ENCODE data around the gene CCNYL1.

Gene CCNYL1

GRCh38 chr2:207791579-207792243, 80.3 kb downstream of the CCNYL1 start:
- intact Hi-C loops (cut with DNase I; ENCODE audit: low total_unique reads) = loop anchor here (10.0 kb wide), 1 partner anchor 113 kb away; no protein-coding TSS in a partner anchor

GRCh38 chr2:207792244-207792785, 80.9 kb downstream of the CCNYL1 start:
- H3K27ac ChIP-seq = no peak overlapping the region

More at GRCh38 chr2:207791579-207792243, 80.3 kb downstream of the CCNYL1 start:
- no peak overlapping the region for H3K27ac ChIP-seq
- H3K4me3 ChIP-seq = no peak overlapping the region
- DNase-seq = no peak
- no peak for TF ChIP-seq CTCF (IDR thresholded peaks at IDR 0.05)
- no peaks in the 10 kb centered on the region for H3K9me3 ChIP-seq
- no peaks in the 10 kb centered on the region for H3K27me3 ChIP-seq
- H3K4me1 ChIP-seq = peaks cover 0 to 5% (median 3%) of the 10 kb centered on the region in 4 donors
- H3K36me3 ChIP-seq = no peaks in the 10 kb centered on the region

GRCh38 chr2:207796585-207797350, 85.3 kb downstream of the CCNYL1 start:
- no peak for TF ChIP-seq CTCF (IDR thresholded peaks at IDR 0.05)
- no peaks in the 10 kb centered on the region for H3K36me3 ChIP-seq
- no peak for DNase-seq
- intact Hi-C loops (cut with DNase I; ENCODE audit: low total_unique reads) = loop anchor here (10.0 kb wide), 1 partner anchor 108 kb away; no protein-coding TSS in a partner anchor
- H3K4me1 ChIP-seq = peaks cover 0 to 8% (median 6%) of the 10 kb centered on the region in 4 donors
- no peak overlapping the region for H3K27ac ChIP-seq
- no peak overlapping the region for H3K4me3 ChIP-seq
- no peaks in the 10 kb centered on the region for H3K9me3 ChIP-seq
- no peaks in the 10 kb centered on the region for H3K27me3 ChIP-seq

More at GRCh38 chr2:207792244-207792785, 80.9 kb downstream of the CCNYL1 start:
- H3K27me3 ChIP-seq = no peaks in the 10 kb centered on the region
- no peaks in the 10 kb centered on the region for H3K36me3 ChIP-seq
- no peak for TF ChIP-seq CTCF (IDR thresholded peaks at IDR 0.05)
- H3K9me3 ChIP-seq = no peaks in the 10 kb centered on the region
- peaks cover 0 to 8% (median 6%) of the 10 kb centered on the region in 4 donors for H3K4me1 ChIP-seq
- no peak for DNase-seq
- no peak overlapping the region for H3K4me3 ChIP-seq
- intact Hi-C loops (cut with DNase I; ENCODE audit: low total_unique reads) = loop anchor here (10.0 kb wide), 1 partner anchor 112 kb away; no protein-coding TSS in a partner anchor

GRCh38 chr2:207801259-207801658, 89.8 kb downstream of the CCNYL1 start:
- Histone ChIP-seq H3K4me1 (peaks cover 0 to 8% (median 6%) of the 10 kb centered on the region in 4 donors), H3K9me3 (no peaks in the 10 kb centered on the region), H3K27ac (no peak overlapping the region), H3K4me3 (no peak overlapping the region), H3K36me3 (no peaks in the 10 kb centered on the region), H3K27me3 (no peaks in the 10 kb centered on the region)
- TF ChIP-seq CTCF (IDR thresholded peaks at IDR 0.05) = no peak
- DNase-seq = no peak
- intact Hi-C loops (cut with DNase I; ENCODE audit: low total_unique reads) = no loop called here

GRCh38 chr2:207802650-207803049, 91.2 kb downstream of the CCNYL1 start:
- TF ChIP-seq CTCF (IDR thresholded peaks at IDR 0.05) = no peak
- no peaks in the 10 kb centered on the region for H3K36me3 ChIP-seq
- H3K27ac ChIP-seq = no peak overlapping the region
- no peak for DNase-seq
- intact Hi-C loops (cut with DNase I; ENCODE audit: low total_unique reads) = no loop called here
- no peaks in the 10 kb centered on the region for H3K27me3 ChIP-seq
- H3K4me1 ChIP-seq = no peaks in the 10 kb centered on the region
- H3K9me3 ChIP-seq = no peaks in the 10 kb centered on the region
- no peak overlapping the region for H3K4me3 ChIP-seq

Data from tibial artery (tissue), 4 donors.